ENCODE measurements around the gene ERC1. TPM values are rescaled to one million over a fixed set of nuclear protein-coding genes. Genes with fewer than 3 reads are reported as not detected.

ERC1 gene
- total RNA-seq, 4 donors from 2014 or later, result 58.0 to 83.2 (median 73.5) TPM

- H3K36me3 ChIP-seq, result peaks cover 0 to 10% (median 0%) of the 10 kb centered on the region in 3 donors
- H3K4me1 ChIP-seq, result peaks cover 0 to 10% (median 0%) of the 10 kb centered on the region in 4 donors
- no peak overlapping the region for H3K27ac ChIP-seq
- no peak for TF ChIP-seq POLR2A (IDR thresholded peaks at IDR 0.05)
- TF ChIP-seq CTCF (IDR thresholded peaks at IDR 0.05), result no peak
- no peak for TF ChIP-seq EP300 (IDR thresholded peaks at IDR 0.05)
- H3K9me3 ChIP-seq, result no peaks in the 10 kb centered on the region
- H3K27me3 ChIP-seq, result no peaks in the 10 kb centered on the region
- 47 to 51% methylated on average over 5 of the region's 5 CpGs for WGBS, 2 donors
- H3K4me3 ChIP-seq, result no peak overlapping the region
- DNase-seq (ENCODE audit: low spot score in 2 of 2), result no peak
Measured at GRCh38 chr12:1162081-1162760, 171.2 kb downstream of the ERC1 start.

- Histone ChIP-seq H3K9me3 (no peaks in the 10 kb centered on the region), H3K36me3 (peaks cover 0 to 14% (median 0%) of the 10 kb centered on the region in 3 donors), H3K4me1 (no peaks in the 10 kb centered on the region), H3K4me3 (no peak overlapping the region), H3K27me3 (no peaks in the 10 kb centered on the region), H3K27ac (no peak overlapping the region)
- WGBS, 2 donors, result 86 to 94% methylated on average over 12 of the region's 12 CpGs
- DNase-seq (ENCODE audit: low spot score in 2 of 2), result no peak
- TF ChIP-seq EP300 (IDR thresholded peaks at IDR 0.05) (no peak), POLR2A (IDR thresholded peaks at IDR 0.05) (no peak), CTCF (IDR thresholded peaks at IDR 0.05) (no peak)
Measured at GRCh38 chr12:1167784-1168183, 176.8 kb downstream of the ERC1 start.

GRCh38 chr12:1170411-1170810, 179.4 kb downstream of the ERC1 start:
- 75 to 83% methylated on average over 3 of the region's 3 CpGs for WGBS, 2 donors
- Histone ChIP-seq H3K9me3 (no peaks in the 10 kb centered on the region), H3K4me3 (no peak overlapping the region), H3K27me3 (no peaks in the 10 kb centered on the region), H3K36me3 (peaks cover 0 to 14% (median 0%) of the 10 kb centered on the region in 3 donors), H3K27ac (no peak overlapping the region), H3K4me1 (no peaks in the 10 kb centered on the region)
- TF ChIP-seq CTCF (IDR thresholded peaks at IDR 0.05), result no peak
- DNase-seq (ENCODE audit: low spot score in 2 of 2), result no peak

- WGBS, 2 donors, result 80 to 81% methylated on average over 6 of the region's 6 CpGs
- Histone ChIP-seq H3K4me3 (no peak overlapping the region), H3K4me1 (no peaks in the 10 kb centered on the region), H3K9me3 (no peaks in the 10 kb centered on the region), H3K27me3 (no peaks in the 10 kb centered on the region), H3K36me3 (peaks cover 0 to 16% (median 0%) of the 10 kb centered on the region in 3 donors), H3K27ac (no peak overlapping the region)
- TF ChIP-seq POLR2A (IDR thresholded peaks at IDR 0.05) (no peak), EP300 (IDR thresholded peaks at IDR 0.05) (no peak), CTCF (IDR thresholded peaks at IDR 0.05) (no peak)
- no peak for DNase-seq (ENCODE audit: low spot score in 2 of 2)
Measured at GRCh38 chr12:1171657-1172408, 180.8 kb downstream of the ERC1 start.

All from tibial nerve (tissue), 4 donors.